GM10847 (cell line): ENCODE data around the gene EPHB2.

Experiments used
- POLR2A ChIP-seq: IDR thresholded peaks from 2 replicates; pipeline ENCODE4 v1.6.1; 2011; ENCODE audit not compliant: insufficient read length; ENCODE audit errors: extremely low read depth

EPHB2 gene

GRCh38 chr1:22709891-22710700, 543 bp upstream of the EPHB2 start:
- TF ChIP-seq POLR2A = no peak

DNA sequence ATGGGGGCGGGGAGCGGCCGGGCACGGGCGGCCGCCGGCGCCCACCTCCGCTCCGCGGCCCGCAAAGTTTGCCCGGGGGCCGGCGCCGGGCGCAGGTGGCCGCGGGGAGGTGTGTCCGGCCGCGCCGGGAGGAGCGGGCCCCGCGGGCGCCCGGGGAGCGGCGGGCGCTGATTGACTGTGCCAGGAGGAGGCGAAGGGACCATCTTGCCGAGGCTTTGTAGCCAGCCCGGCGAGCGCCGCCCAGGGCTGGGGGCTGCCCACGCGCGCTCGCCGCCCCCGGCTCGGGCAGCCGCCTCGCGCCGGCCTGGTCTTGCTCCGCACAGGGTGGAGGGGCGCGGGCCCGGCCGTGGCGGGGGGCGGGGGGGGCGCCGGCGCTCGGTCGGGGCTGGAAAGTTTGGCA, 432 bp downstream of the EPHB2 start:
- no peak for TF ChIP-seq POLR2A

- TF ChIP-seq POLR2A = no peak
Measured at GRCh38 chr1:22711591-22712501, 1.2 kb downstream of the EPHB2 start.

- TF ChIP-seq POLR2A = no peak
Measured at GRCh38 chr1:22712502-22713271, 2.0 kb downstream of the EPHB2 start.

DNA sequence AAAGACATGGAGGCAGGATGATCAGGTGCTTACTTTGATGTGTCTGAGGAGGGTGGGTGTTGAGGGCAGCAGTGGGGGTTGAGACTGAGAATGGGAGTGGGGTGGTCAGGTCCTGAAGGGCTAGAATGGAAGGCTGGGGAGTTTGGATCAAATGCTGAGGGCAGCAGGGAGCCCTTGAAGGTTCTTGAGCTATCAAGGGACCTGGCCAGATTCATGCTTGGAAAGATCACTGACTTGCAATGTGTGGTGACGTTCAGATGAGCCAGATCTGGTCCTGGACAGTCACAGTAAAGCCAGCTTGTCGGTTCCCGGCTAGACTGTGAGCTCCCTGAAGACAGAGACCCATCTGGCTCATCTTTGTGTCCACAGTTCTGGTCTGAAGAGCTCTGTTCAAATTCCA, 3.8 kb downstream of the EPHB2 start:
- TF ChIP-seq POLR2A = no peak

GRCh38 chr1:22717037-22717760, 6.6 kb downstream of the EPHB2 start:
- TF ChIP-seq POLR2A = no peak

GRCh38 chr1:22721122-22721873, 10.7 kb downstream of the EPHB2 start:
- TF ChIP-seq POLR2A = no peak

DNA sequence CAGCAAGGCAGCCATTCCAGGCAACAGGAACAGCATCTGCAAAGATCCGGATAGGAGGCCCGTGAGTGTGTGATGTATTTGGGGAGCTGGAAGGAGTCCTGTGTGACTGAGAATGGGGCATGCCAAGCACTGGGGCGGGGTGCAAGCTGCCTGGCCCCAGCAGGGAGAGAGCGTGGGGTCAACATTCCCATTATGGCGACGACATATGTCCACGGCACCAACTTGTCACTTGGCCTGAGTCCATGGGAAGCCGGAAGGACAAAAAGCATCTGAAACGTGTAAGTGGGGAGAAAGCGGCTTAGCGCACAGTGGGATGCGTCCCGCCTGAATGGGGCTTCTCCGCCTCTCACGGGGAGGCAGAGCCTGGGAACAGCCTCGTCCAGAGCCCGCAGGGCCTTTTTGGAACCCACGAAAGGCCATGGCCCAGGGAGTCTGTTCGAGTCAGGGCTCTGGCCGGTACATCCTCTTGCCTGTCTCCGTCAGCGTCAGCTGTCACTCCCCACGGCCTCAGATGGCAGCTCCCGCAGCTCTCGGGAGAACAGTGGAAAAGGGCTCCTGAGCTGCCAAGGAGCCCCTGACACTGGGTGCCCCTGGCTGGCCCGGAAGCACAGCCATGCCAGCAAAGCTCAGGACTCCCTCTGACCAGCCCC, 12.4 kb downstream of the EPHB2 start:
- no peak for TF ChIP-seq POLR2A

GRCh38 chr1:22727873-22728272, 17.2 kb downstream of the EPHB2 start:
- TF ChIP-seq POLR2A = no peak

DNA sequence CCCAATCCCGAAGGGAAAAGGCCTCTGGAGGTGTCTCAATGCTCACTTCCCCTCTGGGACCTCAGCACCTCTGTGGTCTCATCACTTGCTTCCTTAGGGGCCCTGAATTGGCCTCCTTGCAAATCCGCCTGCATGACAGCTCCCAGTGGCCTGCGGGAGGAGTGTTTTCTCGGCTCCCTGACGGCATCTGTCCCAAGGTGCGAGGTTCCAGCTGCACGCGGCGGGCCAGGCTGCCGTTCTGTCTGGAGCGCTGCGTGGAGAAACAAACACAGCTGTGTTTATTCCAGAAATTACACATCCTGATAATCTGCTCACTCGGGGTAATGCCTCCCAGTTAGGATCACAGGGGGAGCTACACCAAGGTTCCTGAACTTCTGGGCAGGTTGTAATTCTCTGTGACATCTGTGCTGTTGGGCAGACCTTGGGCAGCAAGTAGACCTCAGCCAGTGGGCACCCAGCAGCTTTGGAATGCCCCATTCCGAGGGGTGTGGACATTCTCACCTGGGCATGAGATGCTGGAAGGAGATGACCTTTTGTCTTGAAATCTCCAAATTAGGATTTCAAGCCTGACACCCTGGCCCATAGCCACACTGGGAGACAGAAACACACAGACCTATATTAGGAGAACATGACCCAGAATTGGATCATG, 18.2 kb downstream of the EPHB2 start:
- TF ChIP-seq POLR2A = no peak

- TF ChIP-seq POLR2A = no peak
Measured at GRCh38 chr1:22729400-22729773, 18.7 kb downstream of the EPHB2 start.

DNA sequence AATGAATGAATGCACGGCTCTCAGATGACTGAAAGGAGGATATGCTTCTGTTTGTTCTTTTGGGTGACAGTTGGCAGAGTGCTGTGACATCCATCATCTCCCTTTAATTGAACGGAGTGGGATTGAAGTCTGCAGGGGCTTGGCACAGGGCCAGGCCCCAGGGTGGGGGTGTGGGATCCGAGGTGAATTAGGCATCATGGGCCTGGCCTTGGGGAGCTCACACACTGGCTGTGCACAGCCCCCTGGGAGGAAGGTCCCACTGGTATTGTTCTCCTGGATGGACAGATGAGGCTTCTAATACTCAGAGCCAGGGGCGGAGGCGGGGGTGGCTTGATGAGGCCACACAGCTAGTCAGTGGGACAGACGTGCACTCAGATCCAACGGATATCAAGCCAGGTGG, 19.3 kb downstream of the EPHB2 start:
- TF ChIP-seq POLR2A = no peak

DNA sequence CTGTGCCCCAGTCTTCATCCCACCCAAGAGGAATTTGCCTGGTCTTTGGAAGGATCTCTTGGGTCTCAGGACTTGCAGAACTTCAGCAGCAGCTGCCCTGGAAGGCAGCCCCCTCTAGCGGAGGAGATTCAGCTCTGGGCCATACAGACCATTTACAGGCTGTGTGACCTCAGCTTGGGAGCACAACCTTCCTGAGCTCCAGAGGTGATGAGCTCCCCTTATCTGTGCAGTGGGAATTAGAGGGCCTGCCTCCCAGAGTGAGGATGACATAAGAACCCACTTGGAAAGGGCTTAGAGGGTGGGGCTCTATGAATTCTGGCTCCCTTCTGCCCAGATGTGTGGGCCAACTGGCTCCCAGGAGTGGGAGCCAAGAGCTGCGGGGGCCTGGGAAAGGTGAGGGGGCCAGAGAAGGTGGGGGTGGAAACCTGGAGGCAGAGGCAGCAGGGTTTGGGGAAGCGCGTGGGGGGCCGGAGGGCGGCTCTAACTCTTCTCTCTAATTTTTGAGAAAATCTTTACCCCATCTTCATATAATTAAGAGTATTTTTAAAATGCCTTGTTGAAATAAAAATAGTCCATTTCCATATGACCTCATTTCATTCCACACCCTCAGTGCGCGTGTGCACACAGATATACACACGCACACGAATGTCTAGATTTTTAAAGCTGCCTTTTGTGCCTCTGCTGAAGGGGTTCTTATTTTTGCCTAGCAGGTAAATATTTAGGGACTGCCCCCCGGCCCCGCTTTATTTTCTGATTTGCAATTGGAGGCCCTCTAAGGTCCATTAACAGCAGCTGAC, 21.5 kb downstream of the EPHB2 start:
- no peak for TF ChIP-seq POLR2A

- no peak for TF ChIP-seq POLR2A
Measured at GRCh38 chr1:22733643-22734042, 23.0 kb downstream of the EPHB2 start.
